ENCODE measurements around the gene DDX39B. TPM values are rescaled to one million over a fixed set of nuclear protein-coding genes. Genes with fewer than 3 reads are reported as not detected.

Gene DDX39B
- total RNA-seq, 4 donors from 2014 or later, result 254 to 449 (median 281) TPM

- Histone ChIP-seq H3K4me1 (peaks cover 17% of the 10 kb centered on the region), H3K27ac (no peak overlapping the region), H3K27me3 (no peaks in the 10 kb centered on the region), H3K9me3 (no peaks in the 10 kb centered on the region), H3K36me3 (no peaks in the 10 kb centered on the region), H3K4me3 (no peak overlapping the region)
- no peak for TF ChIP-seq CTCF (IDR thresholded peaks at IDR 0.05)
- no peak for TF ChIP-seq POLR2AphosphoS5 (IDR thresholded peaks at IDR 0.05)
- TF ChIP-seq POLR2A (IDR thresholded peaks at IDR 0.05), result no peak
- no peak for TF ChIP-seq EP300 (IDR thresholded peaks at IDR 0.05)
- 90% methylated on average over 8 of the region's 8 CpGs for WGBS
- no peak for DNase-seq (ENCODE audit: low spot score in 2 of 2)
Observed at GRCh38 chr6:31579546-31580437, 38.0 kb upstream of the DDX39B start.

DNA sequence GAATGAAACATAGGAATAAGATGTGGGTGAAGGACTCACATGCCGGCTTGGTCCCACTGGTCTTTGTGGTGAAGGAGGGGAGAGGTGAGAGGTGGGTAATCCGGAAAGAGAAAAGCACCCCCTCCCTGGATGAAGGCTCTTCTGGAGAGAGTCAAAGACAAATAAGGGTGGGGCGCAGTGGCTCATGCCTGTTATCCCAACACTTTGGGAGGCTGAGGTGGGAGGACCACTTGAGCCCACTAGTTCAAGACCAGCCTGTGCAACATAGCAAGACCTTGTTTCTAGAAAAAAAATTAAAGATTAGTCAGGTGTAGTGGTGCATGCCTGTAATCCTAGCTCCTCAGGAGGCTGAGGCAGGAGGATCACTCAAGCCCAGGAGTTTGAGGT, 37.3 kb upstream of the DDX39B start:
- 93% methylated on average over 3 of the region's 3 CpGs for WGBS
- no peaks in the 10 kb centered on the region for H3K36me3 ChIP-seq
- H3K4me3 ChIP-seq, result no peak overlapping the region
- no peak overlapping the region for H3K27ac ChIP-seq
- no peaks in the 10 kb centered on the region for H3K9me3 ChIP-seq
- peaks cover 17% of the 10 kb centered on the region for H3K4me1 ChIP-seq
- no peaks in the 10 kb centered on the region for H3K27me3 ChIP-seq
- TF ChIP-seq POLR2A (IDR thresholded peaks at IDR 0.05) (no peak), POLR2AphosphoS5 (IDR thresholded peaks at IDR 0.05) (no peak), EP300 (IDR thresholded peaks at IDR 0.05) (no peak), CTCF (IDR thresholded peaks at IDR 0.05) (no peak)
- no peak for DNase-seq (ENCODE audit: low spot score in 2 of 2)

- no peak overlapping the region for H3K4me3 ChIP-seq
- H3K27ac ChIP-seq, result no peak overlapping the region
- no peaks in the 10 kb centered on the region for H3K36me3 ChIP-seq
- H3K4me1 ChIP-seq, result peaks cover 17% of the 10 kb centered on the region
- 78% methylated on average over 11 of the region's 12 CpGs for WGBS
- DNase-seq (ENCODE audit: low spot score in 2 of 2), result no peak
- no peaks in the 10 kb centered on the region for H3K9me3 ChIP-seq
- TF ChIP-seq EP300 (IDR thresholded peaks at IDR 0.05), result no peak
- TF ChIP-seq POLR2AphosphoS5 (IDR thresholded peaks at IDR 0.05), result no peak
- no peaks in the 10 kb centered on the region for H3K27me3 ChIP-seq
Observed at GRCh38 chr6:31578184-31579118, 36.6 kb upstream of the DDX39B start.

GRCh38 chr6:31577579-31577966, 35.8 kb upstream of the DDX39B start:
- H3K9me3 ChIP-seq, result no peaks in the 10 kb centered on the region
- TF ChIP-seq POLR2A (IDR thresholded peaks at IDR 0.05) (no peak), CTCF (IDR thresholded peaks at IDR 0.05) (no peak), EP300 (IDR thresholded peaks at IDR 0.05) (no peak), POLR2AphosphoS5 (IDR thresholded peaks at IDR 0.05) (no peak)
- H3K27ac ChIP-seq, result no peak overlapping the region
- WGBS, result 78% methylated on average over 3 of the region's 3 CpGs
- peaks cover 17% of the 10 kb centered on the region for H3K4me1 ChIP-seq
- no peaks in the 10 kb centered on the region for H3K27me3 ChIP-seq
- no peak overlapping the region for H3K4me3 ChIP-seq
- DNase-seq (ENCODE audit: low spot score in 2 of 2), result no peak
- no peaks in the 10 kb centered on the region for H3K36me3 ChIP-seq

DNA sequence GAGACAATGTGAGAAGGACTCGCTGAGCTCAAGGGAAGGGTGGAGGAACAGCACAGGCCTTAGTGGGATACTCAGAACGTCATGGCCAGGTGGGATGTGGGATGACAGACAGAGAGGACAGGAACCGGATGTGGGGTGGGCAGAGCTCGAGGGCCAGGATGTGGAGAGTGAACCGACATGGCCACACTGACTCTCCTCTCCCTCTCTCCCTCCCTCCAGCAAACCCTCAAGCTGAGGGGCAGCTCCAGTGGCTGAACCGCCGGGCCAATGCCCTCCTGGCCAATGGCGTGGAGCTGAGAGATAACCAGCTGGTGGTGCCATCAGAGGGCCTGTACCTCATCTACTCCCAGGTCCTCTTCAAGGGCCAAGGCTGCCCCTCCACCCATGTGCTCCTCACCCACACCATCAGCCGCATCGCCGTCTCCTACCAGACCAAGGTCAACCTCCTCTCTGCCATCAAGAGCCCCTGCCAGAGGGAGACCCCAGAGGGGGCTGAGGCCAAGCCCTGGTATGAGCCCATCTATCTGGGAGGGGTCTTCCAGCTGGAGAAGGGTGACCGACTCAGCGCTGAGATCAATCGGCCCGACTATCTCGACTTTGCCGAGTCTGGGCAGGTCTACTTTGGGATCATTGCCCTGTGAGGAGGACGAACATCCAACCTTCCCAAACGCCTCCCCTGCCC, 35.2 kb upstream of the DDX39B start:
- WGBS, result 76% methylated on average over 19 of the region's 19 CpGs
- no peak for DNase-seq (ENCODE audit: low spot score in 2 of 2)
- H3K36me3 ChIP-seq, result no peaks in the 10 kb centered on the region
- H3K27ac ChIP-seq, result no peak overlapping the region
- TF ChIP-seq CTCF (IDR thresholded peaks at IDR 0.05) (no peak), EP300 (IDR thresholded peaks at IDR 0.05) (no peak), POLR2AphosphoS5 (IDR thresholded peaks at IDR 0.05) (no peak), POLR2A (IDR thresholded peaks at IDR 0.05) (no peak)
- H3K27me3 ChIP-seq, result peaks cover 3% of the 10 kb centered on the region
- H3K9me3 ChIP-seq, result no peaks in the 10 kb centered on the region
- no peak overlapping the region for H3K4me3 ChIP-seq
- peaks cover 17% of the 10 kb centered on the region for H3K4me1 ChIP-seq

Data from suprapubic skin (tissue), 4 donors.